H1 (cell line): ENCODE results near the gene GADD45B. TPM values are rescaled to one million over a fixed set of nuclear protein-coding genes. Genes with fewer than 3 reads are reported as not detected.

ENCODE experiments used
- CTCF ChIA-PET: fragments of 300-600 bp; sonication (Branson Sonifier 250); formaldehyde crosslinking; loops from one replicate; lab custom pipeline; 2021; ENCODE audit not compliant: partially characterized antibody; lab: Charles Lee
- POLR2A ChIA-PET: fragments of 300-600 bp; sonication (Branson Sonifier 250); formaldehyde crosslinking; loops from one replicate; lab custom pipeline; 2021; ENCODE audit warnings: inconsistent platforms; ENCODE audit not compliant: partially characterized antibody; lab: Charles Lee
- DNase-seq, 2 experiments: peaks; one replicate each; pipeline versions ENCODE4 v3.0.0 to v3.0.0-alpha.2; 2010 to 2022; ENCODE audit warnings: low spot score in 2 of 2, low read depth in 1 of 2, mixed read lengths in 1 of 2
- FAIRE-seq: peaks from 2 replicates; lab custom pipeline; 2011; peaks lifted over from hg19 to GRCh38; lab: Jason Lieb, UNC
- H2AFZ ChIP-seq: 2 replicates; pipeline ENCODE4 v1.8.1; 2012; ENCODE audit warnings: low read length, inconsistent platforms
- H2AK5ac ChIP-seq: 2 replicates; pipeline ENCODE4 v1.6.1; 2013; ENCODE audit warnings: low read depth, low read length
- H2BK120ac ChIP-seq: replicated peaks from 2 replicates; pipeline ENCODE3; 2013; ENCODE audit warnings: low read depth, low read length, inconsistent platforms
- H2BK12ac ChIP-seq: 2 replicates; pipeline ENCODE4 v1.6.1; 2013; ENCODE audit warnings: low read depth, low read length
- H2BK15ac ChIP-seq: 2 replicates; pipeline ENCODE4 v1.6.1; 2013; ENCODE audit warnings: low read length
- H2BK20ac ChIP-seq: 2 replicates; pipeline ENCODE4 v1.6.1; 2013; ENCODE audit warnings: low read length
- H2BK5ac ChIP-seq: 2 replicates; pipeline ENCODE4 v1.6.1; 2013; ENCODE audit warnings: low read depth, low read length
- H3K14ac ChIP-seq: 2 replicates; pipeline ENCODE4 v1.6.1; 2013; ENCODE audit warnings: inconsistent platforms; ENCODE audit not compliant: insufficient read length
- H3K18ac ChIP-seq: 2 replicates; pipeline ENCODE4 v1.6.1; 2013; ENCODE audit warnings: low read length; ENCODE audit errors: extremely low read depth
- H3K23ac ChIP-seq: 2 replicates; pipeline ENCODE4 v1.6.1; 2013; ENCODE audit warnings: inconsistent platforms; ENCODE audit not compliant: insufficient read length
- H3K23me2 ChIP-seq: 2 replicates; pipeline ENCODE4 v1.6.1; 2013; ENCODE audit warnings: low read depth, low read length
- H3K27ac ChIP-seq: 2 replicates; pipeline ENCODE4 v1.6.1; 2011; ENCODE audit warnings: low read depth, low read length, inconsistent platforms
- H3K27me3 ChIP-seq, 4 experiments: replicated peaks in 1 of 4; 1 replicate in 1 of 4; 2 replicates in 3 of 4; pipeline versions ENCODE4 v1.6.1 to v1.8.1; 2011 to 2013; ENCODE audit warnings: low read length in 3 of 4, mild to moderate bottlenecking in 3 of 4, inconsistent platforms in 2 of 4, mixed read lengths in 2 of 4, moderate library complexity in 1 of 4; ENCODE audit not compliant: control insufficient read depth in 3 of 4, insufficient read depth in 3 of 4; ENCODE audit errors: extremely low read depth in 1 of 4
- H3K36me3 ChIP-seq, 4 experiments: 2 replicates each; pipeline versions ENCODE4 v1.6.1 to v1.8.1; 2011 to 2013; ENCODE audit warnings: mild to moderate bottlenecking in 4 of 4, low read length in 3 of 4, moderate library complexity in 2 of 4, control low read depth in 1 of 4, inconsistent platforms in 1 of 4; ENCODE audit not compliant: insufficient read depth in 4 of 4, control insufficient read depth in 2 of 4
- H3K4ac ChIP-seq: replicated peaks from 2 replicates; pipeline ENCODE3; 2013; ENCODE audit warnings: low read length, low read depth, mixed read lengths, inconsistent platforms; ENCODE audit not compliant: insufficient read length
- H3K4me1 ChIP-seq, 4 experiments: replicated peaks in 1 of 4; 1 replicate in 1 of 4; 2 replicates in 3 of 4; pipeline versions ENCODE4 v1.6.1 to v1.8.1; 2011 to 2013; ENCODE audit warnings: low read length in 3 of 4, inconsistent platforms in 2 of 4, mixed read lengths in 1 of 4; ENCODE audit not compliant: insufficient read depth in 4 of 4, control insufficient read depth in 3 of 4
- H3K4me2 ChIP-seq, 2 experiments: 2 replicates each; pipeline versions ENCODE4 v1.6.1 to v1.8.1; 2011 to 2013; ENCODE audit warnings: low read depth in 2 of 2, low read length in 2 of 2, control low read depth in 1 of 2, inconsistent platforms in 1 of 2, mild to moderate bottlenecking in 1 of 2; ENCODE audit not compliant: insufficient read depth in 1 of 2
- H3K4me3 ChIP-seq, 4 experiments: fragments of 200-600, 300-600 bp in 1 of 4; sonication (generic), shearing (Covaris generic), sonication (Bioruptor Twin) in 1 of 4; 2 replicates each; pipeline versions ENCODE4 v1.5.1 to v1.8.1; 2011 to 2016; ENCODE audit warnings: low read length in 4 of 4, low read depth in 3 of 4, control low read depth in 2 of 4, inconsistent platforms in 2 of 4, mild to moderate bottlenecking in 2 of 4, mixed read lengths in 1 of 4, moderate library complexity in 1 of 4; ENCODE audit not compliant: insufficient read depth in 2 of 4; ENCODE audit errors: extremely low read depth in 1 of 4
- H3K56ac ChIP-seq: replicated peaks from 2 replicates; pipeline ENCODE3; 2013; ENCODE audit warnings: low read depth, mild to moderate bottlenecking, mixed read lengths, low read length, inconsistent platforms; ENCODE audit not compliant: insufficient read length
- H3K79me1 ChIP-seq: 2 replicates; pipeline ENCODE4 v1.6.1; 2013; ENCODE audit warnings: low read depth, low read length, control low read depth
- H3K79me2 ChIP-seq, 2 experiments: 2 replicates each; pipeline versions ENCODE4 v1.6.1 to v1.8.1; 2012 to 2013; ENCODE audit warnings: low read length in 2 of 2, mild to moderate bottlenecking in 2 of 2, inconsistent platforms in 1 of 2; ENCODE audit not compliant: insufficient read depth in 2 of 2, control insufficient read depth in 1 of 2
- H3K9ac ChIP-seq, 4 experiments: replicated peaks in 1 of 4; 1 replicate in 1 of 4; 2 replicates in 3 of 4; pipeline versions ENCODE4 v1.6.1 to v1.8.1; 2011 to 2013; ENCODE audit warnings: low read depth in 3 of 4, low read length in 3 of 4, control low read depth in 2 of 4, mild to moderate bottlenecking in 2 of 4, moderate library complexity in 2 of 4, inconsistent platforms in 1 of 4; ENCODE audit errors: extremely low read depth in 1 of 4
- H3K9me3 ChIP-seq, 2 experiments: 2 replicates each; pipeline versions ENCODE4 v1.6.1 to v1.8.1; 2012 to 2013; ENCODE audit warnings: mild to moderate bottlenecking in 2 of 2, moderate library complexity in 2 of 2, control low read depth in 1 of 2, inconsistent platforms in 1 of 2, low read depth in 1 of 2, low read length in 1 of 2, mixed read lengths in 1 of 2; ENCODE audit not compliant: insufficient read depth in 2 of 2
- H4K20me1 ChIP-seq, 2 experiments: replicated peaks in 1 of 2; 2 replicates each; pipeline versions ENCODE3 to v1.8.1; 2011 to 2013; ENCODE audit warnings: inconsistent platforms in 2 of 2, low read length in 2 of 2, mild to moderate bottlenecking in 1 of 2; ENCODE audit not compliant: insufficient read depth in 2 of 2, control insufficient read depth in 1 of 2
- H4K5ac ChIP-seq: 2 replicates; pipeline ENCODE4 v1.6.1; 2013; ENCODE audit warnings: low read length, low read depth, mixed read lengths, inconsistent platforms; ENCODE audit not compliant: insufficient read length
- H4K8ac ChIP-seq: 2 replicates; pipeline ENCODE4 v1.8.0; 2013; ENCODE audit warnings: mild to moderate bottlenecking, moderate library complexity, low read length, inconsistent platforms; ENCODE audit not compliant: insufficient read depth; ENCODE audit errors: extremely low read depth
- H4K91ac ChIP-seq: replicated peaks from 2 replicates; pipeline ENCODE3; 2013; ENCODE audit warnings: low read length, mixed read lengths, inconsistent platforms; ENCODE audit not compliant: insufficient read length
- CHD1 ChIP-seq: IDR thresholded peaks from 2 replicates; pipeline ENCODE4 v1.6.1; 2012; ENCODE audit warnings: low read depth, low read length, improper control_type of control experiment
- EGR1 ChIP-seq: IDR thresholded peaks from 2 replicates; pipeline ENCODE4 v1.6.1; 2011; ENCODE audit warnings: low read depth, low read length, borderline replicate concordance
- SIX5 ChIP-seq: IDR thresholded peaks from 2 replicates; pipeline ENCODE4 v1.6.1; 2011; ENCODE audit warnings: mild to moderate bottlenecking, low read depth, low read length
- WGBS, 2 experiments: shearing (Covaris generic) in 1 of 2; methylation state at CpG; one replicate each; pipeline versions ENCODE4 v1.1.6 to v1.1.7; 2013 to 2015; ENCODE audit warnings: low lambda C conversion rate in 2 of 2, mixed read lengths in 2 of 2, inconsistent platforms in 1 of 2, low coverage in 1 of 2, missing lambda C conversion rate in 1 of 2; ENCODE audit not compliant: insufficient replicate concordance in 2 of 2, insufficient coverage in 1 of 2, insufficient read length in 1 of 2; ENCODE audit errors: extremely low coverage in 1 of 2, missing lambda C conversion rate in 1 of 2; 5-methylcytosine and 5-hydroxymethylcytosine counted together
- polyA plus RNA-seq, 7 experiments: library from polyadenylated mRNA; depleted of rRNA in 3 of 7; stranded (reverse) in 5 of 7; unstranded in 2 of 7; fragments of >200 nt in 5 of 7; fragments of 200-250 nt in 2 of 7; gene quantifications; 1 replicate in 5 of 7; 2 replicates in 1 of 7; 4 replicates in 1 of 7; pipeline versions ENCODE4 v1.2.1 to v1.2.3, GENCODE V29; 2011 to 2013; ENCODE audit warnings: missing spikeins in 2 of 7, mixed read lengths in 2 of 7
- total RNA-seq: library from RNA; stranded (reverse); fragmentation: NEBNext Ultra II Directional; extraction: Animal tissue kit (Norgen Biotek cat#: 25700); gene quantifications from 2 replicates; pipeline ENCODE4 v1.2.1, GENCODE V29; 2021

The GADD45B gene
- total and polyA plus RNA-seq, 2 of the 8 experiments (the other 6 are each of a cell fraction or from before 2014, with no cell fraction given), result 7.4 to 11.4 TPM

DNA sequence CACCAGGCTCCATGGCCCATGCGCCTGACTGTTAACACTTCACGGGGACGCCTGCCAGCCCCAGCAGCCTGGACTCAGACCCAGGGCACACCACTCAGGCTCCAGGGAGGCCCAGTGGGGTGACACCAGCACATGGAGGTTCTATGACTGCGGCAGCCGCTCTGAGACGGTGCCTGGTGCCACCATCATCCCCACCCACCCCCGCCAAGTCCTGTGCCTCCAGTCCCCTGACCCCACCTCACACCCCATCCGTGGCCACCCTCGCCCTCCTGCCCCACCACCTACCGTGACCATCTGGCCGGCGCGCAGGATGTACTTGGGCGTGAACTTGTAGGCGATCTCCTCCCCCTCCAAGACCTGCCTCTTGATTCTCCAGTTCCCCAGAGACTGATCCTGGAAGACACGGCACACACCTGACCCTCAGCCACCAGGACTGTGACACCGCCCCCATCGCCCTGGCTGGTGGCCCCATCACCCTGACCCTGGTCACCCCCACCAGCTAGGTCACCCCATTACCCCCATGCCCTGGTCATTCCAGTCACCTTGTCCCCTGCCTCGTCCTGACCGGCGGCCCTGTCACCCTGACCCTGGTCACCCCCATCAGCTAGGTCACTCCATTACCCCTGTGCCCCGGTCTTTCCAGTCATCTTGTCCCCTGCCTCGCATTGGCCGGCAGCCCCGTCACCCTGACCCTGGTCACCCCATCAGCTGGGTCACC lies 43.6 kb upstream of the GADD45B start:
- Histone ChIP-seq H2BK20ac (no peak overlapping the region), H3K79me1 (no peaks in the 10 kb centered on the region; the same call in 1 of the 2 replicates), H3K79me2 (no peaks in the 10 kb centered on the region), H2BK120ac (no peak overlapping the region), H2BK12ac (no peak overlapping the region), H3K4ac (no peak overlapping the region), H3K56ac (no peak overlapping the region), H2AK5ac (no peak overlapping the region), H3K4me2 (no peak overlapping the region), H3K27me3 (no peaks in the 10 kb centered on the region), H2AFZ (no peak overlapping the region), H3K23me2 (no peaks in the 10 kb centered on the region), H4K91ac (no peak overlapping the region), H2BK5ac (no peak overlapping the region), H3K18ac (no peak overlapping the region), H4K5ac (no peak overlapping the region), H3K4me1 (peaks cover 0 to 10% (median 7%) of the 10 kb centered on the region in 4 experiments; a peak in 5 of 7 replicates), H3K23ac (no peak overlapping the region), H3K4me3 (no peak overlapping the region), H3K9me3 (no peaks in the 10 kb centered on the region), H3K36me3 (peaks cover 6 to 45% (median 31%) of the 10 kb centered on the region in 4 experiments), H3K27ac (no peak overlapping the region), H2BK15ac (no peak overlapping the region), H4K8ac (no peak overlapping the region; the same call in 1 of the 2 replicates), H3K14ac (no peak overlapping the region), H3K9ac (no peak overlapping the region), H4K20me1 (peaks cover 2 to 14% of the 10 kb centered on the region in 2 experiments)
- 90% methylated on average over 11 of the region's 25 CpGs; no CpG with 5 or more reads in 1 of the 2 experiments for WGBS, 2 experiments
- ChIA-PET CTCF (interaction anchor here (0.7 kb wide), 1 partner anchor 1052 kb away, joined by 3 read pairs; no protein-coding TSS in a partner anchor), POLR2A (interaction anchor here (1.1 to 8.2 kb wide), 3 partner anchors 8 to 24 kb away, joined by 3 to 76 read pairs (median 4); partner anchors contain the start of gene LMNB2)
- FAIRE-seq (no peak), DNase-seq (no peak)
- no peak for TF ChIP-seq CHD1
- no peak for TF ChIP-seq SIX5
- TF ChIP-seq EGR1, result no peak
